HUES64 (cell line): Measurements from ENCODE around the gene NKX1-1.
"Not testable (repeated sequence)": the region's sequence is repeated elsewhere in the genome, so short reads cannot be mapped to it uniquely, and the experiment has no call there.

Source experiments
- H3K27ac ChIP-seq: 2 replicates; pipeline ENCODE4 v1.7.0; 2013; ENCODE audit warnings: low read depth, low read length, inconsistent platforms
- H3K27me3 ChIP-seq: 2 replicates; pipeline ENCODE4 v1.6.1; 2013; ENCODE audit warnings: mild to moderate bottlenecking, low read length; ENCODE audit not compliant: insufficient read depth
- H3K36me3 ChIP-seq: 2 replicates; pipeline ENCODE4 v1.6.1; 2013; ENCODE audit warnings: mild to moderate bottlenecking, low read length; ENCODE audit not compliant: insufficient read depth
- H3K4me1 ChIP-seq: 2 replicates; pipeline ENCODE4 v1.6.1; 2013; ENCODE audit warnings: mild to moderate bottlenecking, low read length, moderate library complexity; ENCODE audit not compliant: insufficient read depth
- H3K4me3 ChIP-seq: 2 replicates; pipeline ENCODE4 v1.5.1; 2013; ENCODE audit warnings: mild to moderate bottlenecking, low read length, moderate library complexity
- H3K9ac ChIP-seq: 2 replicates; pipeline ENCODE4 v1.6.1; 2013; ENCODE audit warnings: mild to moderate bottlenecking, low read depth, low read length
- H3K9me3 ChIP-seq: 2 replicates; pipeline ENCODE4 v1.6.1; 2013; ENCODE audit warnings: low read depth, low read length; ENCODE audit not compliant: insufficient read depth
- WGBS: fragments of 150-250, 120-280 bp; methylation state at CpG from one replicate; pipeline ENCODE4 v1.1.7; 2013; ENCODE audit warnings: missing lambda C conversion rate; 5-methylcytosine and 5-hydroxymethylcytosine counted together

NKX1-1 gene

GRCh38 chr4:1393866-1394265, 12.4 kb downstream of the NKX1-1 start:
- no peak overlapping the region for H3K9ac ChIP-seq
- H3K36me3 ChIP-seq, result no peaks in the 10 kb centered on the region
- 91% methylated on average over 10 of the region's 10 CpGs for WGBS
- H3K9me3 ChIP-seq, result 0 out of 2 replicates have a peak, but pooled peaks cover 10% of the 10 kb centered on the region
- no peak overlapping the region for H3K4me3 ChIP-seq
- no peak overlapping the region for H3K27ac ChIP-seq
- no peaks in the 10 kb centered on the region for H3K4me1 ChIP-seq
- peaks cover under 1% of the 10 kb centered on the region; the same call in 1 of the 2 replicates for H3K27me3 ChIP-seq

- WGBS, result 94% methylated on average over 5 of the region's 5 CpGs
- 0 out of 2 replicates have a peak, but pooled peaks cover 15% of the 10 kb centered on the region for H3K9me3 ChIP-seq
- not testable (repeated sequence) for H3K4me1 ChIP-seq, H3K9ac ChIP-seq, H3K36me3 ChIP-seq, H3K27me3 ChIP-seq, H3K4me3 ChIP-seq, H3K27ac ChIP-seq
These were observed 12.9 kb downstream of the NKX1-1 start for GRCh38 chr4:1393363-1393762.

- 95% methylated on average over 44 of the region's 44 CpGs for WGBS
- Histone ChIP-seq H3K27me3 (no peaks in the 10 kb centered on the region), H3K27ac (no peak overlapping the region), H3K4me3 (no peak overlapping the region), H3K9me3 (0 out of 2 replicates have a peak, but pooled peaks cover 8% of the 10 kb centered on the region), H3K9ac (no peak overlapping the region), H3K36me3 (peaks cover 17% of the 10 kb centered on the region), H3K4me1 (no peaks in the 10 kb centered on the region)
These were observed 20.6 kb downstream of the NKX1-1 start for GRCh38 chr4:1385373-1386340.

- H3K27me3 ChIP-seq, result no peaks in the 10 kb centered on the region
- 94% methylated on average over 16 of the region's 16 CpGs for WGBS
- peaks cover 17% of the 10 kb centered on the region for H3K36me3 ChIP-seq
These were observed 21.4 kb downstream of the NKX1-1 start for GRCh38 chr4:1384675-1385372.

GRCh38 chr4:1383728-1384591, 22.3 kb downstream of the NKX1-1 start:
- WGBS, result 96% methylated on average over 34 of the region's 34 CpGs

More at GRCh38 chr4:1384675-1385372, 21.4 kb downstream of the NKX1-1 start:
- Histone ChIP-seq H3K9ac (no peak overlapping the region), H3K27ac (no peak overlapping the region), H3K4me3 (no peak overlapping the region), H3K4me1 (no peaks in the 10 kb centered on the region), H3K9me3 (0 out of 2 replicates have a peak, but pooled peaks cover 8% of the 10 kb centered on the region)

GRCh38 chr4:1382776-1383727, 23.2 kb downstream of the NKX1-1 start:
- peaks cover 11% of the 10 kb centered on the region for H3K36me3 ChIP-seq
- H3K4me1 ChIP-seq, result no peaks in the 10 kb centered on the region
- no peak overlapping the region for H3K9ac ChIP-seq
- no peak overlapping the region for H3K4me3 ChIP-seq
- H3K9me3 ChIP-seq, result no peaks in the 10 kb centered on the region
- H3K27ac ChIP-seq, result no peak overlapping the region
- no peaks in the 10 kb centered on the region for H3K27me3 ChIP-seq
- 92% methylated on average over 27 of the region's 27 CpGs for WGBS

More at GRCh38 chr4:1383728-1384591, 22.3 kb downstream of the NKX1-1 start:
- H3K27ac ChIP-seq, result no peak overlapping the region
- H3K9me3 ChIP-seq, result 0 out of 2 replicates have a peak, but pooled peaks cover 8% of the 10 kb centered on the region
- no peaks in the 10 kb centered on the region for H3K4me1 ChIP-seq
- H3K27me3 ChIP-seq, result no peaks in the 10 kb centered on the region
- no peak overlapping the region for H3K4me3 ChIP-seq
- H3K36me3 ChIP-seq, result peaks cover 17% of the 10 kb centered on the region
- H3K9ac ChIP-seq, result no peak overlapping the region; the same call in 1 of the 2 replicates

- Histone ChIP-seq H3K4me1 (no peaks in the 10 kb centered on the region), H3K9ac (no peak overlapping the region), H3K27me3 (no peaks in the 10 kb centered on the region), H3K9me3 (no peaks in the 10 kb centered on the region), H3K4me3 (no peak overlapping the region), H3K27ac (no peak overlapping the region), H3K36me3 (peaks cover 6% of the 10 kb centered on the region; the same call in 1 of the 2 replicates)
- WGBS, result 95% methylated on average over 24 of the region's 24 CpGs
These were observed 24.2 kb downstream of the NKX1-1 start for GRCh38 chr4:1381944-1382541.

GRCh38 chr4:1381181-1381621, 25.0 kb downstream of the NKX1-1 start:
- 96% methylated on average over 12 of the region's 12 CpGs for WGBS
- no peaks in the 10 kb centered on the region for H3K9me3 ChIP-seq
- no peaks in the 10 kb centered on the region for H3K4me1 ChIP-seq
- no peak overlapping the region for H3K27ac ChIP-seq
- no peaks in the 10 kb centered on the region for H3K27me3 ChIP-seq
- peaks cover 3% of the 10 kb centered on the region; the same call in 1 of the 2 replicates for H3K36me3 ChIP-seq
- no peak overlapping the region for H3K4me3 ChIP-seq
- no peak overlapping the region for H3K9ac ChIP-seq

GRCh38 chr4:1380368-1381151, 25.7 kb downstream of the NKX1-1 start:
- Histone ChIP-seq H3K4me3 (no peak overlapping the region), H3K27ac (no peak overlapping the region), H3K4me1 (no peaks in the 10 kb centered on the region), H3K9ac (no peak overlapping the region), H3K9me3 (no peaks in the 10 kb centered on the region), H3K27me3 (no peaks in the 10 kb centered on the region), H3K36me3 (peaks cover 3% of the 10 kb centered on the region; the same call in 1 of the 2 replicates)
- WGBS, result 89% methylated on average over 36 of the region's 36 CpGs
